MM.1S (cell line): ENCODE data around the gene COX20.
A peak's percentile ranks its signal among the peaks of the same experiment; 100 is the strongest.

Experiments used
- EZH2 ChIP-seq: fragments of 300-600 bp; sonication (generic); optimal IDR thresholded peaks from 2 replicates; pipeline ENCODE3; 2017; ENCODE audit warnings: low read depth, mild to moderate bottlenecking, antibody characterized with exemption, low read length, mixed read lengths
- EZH2phosphoT487 ChIP-seq: fragments of 300-600 bp; sonication (generic); IDR thresholded peaks from 2 replicates; pipeline ENCODE4 v1.6.1; 2018; ENCODE audit warnings: antibody characterized with exemption, low read length
- TF ChIP-seq, protein P1 (sequence below): fragments of 300-600 bp; sonication (generic); IDR thresholded peaks from 2 replicates; pipeline ENCODE4 v1.5.1; 2016; ENCODE audit warnings: antibody characterized with exemption, low read length, mixed read lengths

DNA sequence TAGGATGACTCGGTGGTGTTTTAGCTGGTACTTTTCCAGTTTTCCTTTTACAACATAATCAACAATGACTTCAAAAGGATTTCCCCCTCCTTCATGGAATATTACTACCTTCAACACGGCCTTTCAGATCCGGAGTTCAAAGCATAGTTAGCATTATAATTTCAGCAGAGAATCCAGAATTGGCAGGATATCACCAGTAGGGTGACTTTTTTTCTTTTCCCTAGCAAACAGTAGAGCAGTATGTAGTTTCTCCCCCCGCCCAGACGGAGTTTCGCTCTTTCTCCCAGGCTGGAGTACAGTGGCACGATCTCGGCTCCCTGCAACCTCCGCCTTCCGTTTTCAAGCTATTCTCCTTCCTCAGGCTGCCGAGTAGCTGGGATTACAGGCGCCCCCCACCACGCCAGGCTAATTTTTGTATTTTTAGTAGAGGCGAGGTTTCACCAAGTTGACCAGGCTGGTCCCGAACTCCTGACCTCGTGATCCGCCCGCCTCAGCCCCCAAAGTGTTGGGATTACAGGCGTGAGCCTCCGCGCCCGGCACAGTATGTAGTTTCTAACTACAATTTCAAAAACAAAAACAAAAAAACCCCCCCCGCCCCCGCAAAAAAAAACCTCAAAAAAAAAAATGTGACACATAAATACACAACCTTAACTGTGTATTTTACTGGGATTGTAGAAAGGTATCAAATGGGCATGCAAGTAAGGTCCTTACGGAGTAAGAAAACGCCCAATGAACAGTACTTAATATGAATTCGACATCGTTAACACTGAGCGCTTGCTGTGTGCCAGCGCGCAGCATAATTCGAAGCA is 1.5 kb upstream of the COX20 start:
- TF ChIP-seq, protein P1, sequence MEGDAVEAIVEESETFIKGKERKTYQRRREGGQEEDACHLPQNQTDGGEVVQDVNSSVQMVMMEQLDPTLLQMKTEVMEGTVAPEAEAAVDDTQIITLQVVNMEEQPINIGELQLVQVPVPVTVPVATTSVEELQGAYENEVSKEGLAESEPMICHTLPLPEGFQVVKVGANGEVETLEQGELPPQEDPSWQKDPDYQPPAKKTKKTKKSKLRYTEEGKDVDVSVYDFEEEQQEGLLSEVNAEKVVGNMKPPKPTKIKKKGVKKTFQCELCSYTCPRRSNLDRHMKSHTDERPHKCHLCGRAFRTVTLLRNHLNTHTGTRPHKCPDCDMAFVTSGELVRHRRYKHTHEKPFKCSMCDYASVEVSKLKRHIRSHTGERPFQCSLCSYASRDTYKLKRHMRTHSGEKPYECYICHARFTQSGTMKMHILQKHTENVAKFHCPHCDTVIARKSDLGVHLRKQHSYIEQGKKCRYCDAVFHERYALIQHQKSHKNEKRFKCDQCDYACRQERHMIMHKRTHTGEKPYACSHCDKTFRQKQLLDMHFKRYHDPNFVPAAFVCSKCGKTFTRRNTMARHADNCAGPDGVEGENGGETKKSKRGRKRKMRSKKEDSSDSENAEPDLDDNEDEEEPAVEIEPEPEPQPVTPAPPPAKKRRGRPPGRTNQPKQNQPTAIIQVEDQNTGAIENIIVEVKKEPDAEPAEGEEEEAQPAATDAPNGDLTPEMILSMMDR, result peak; percentile 43
- TF ChIP-seq EZH2, result no peak
- no peak for TF ChIP-seq EZH2phosphoT487
